Esophagus muscularis mucosa (tissue), 4 donors: Measurements from ENCODE around the gene NTSR2. TPM values are rescaled to one million over a fixed set of nuclear protein-coding genes. Genes with fewer than 3 reads are reported as not detected.

Source experiments
- DNase-seq: peaks from one replicate; pipeline ENCODE4 v3.0.0-alpha.2; 2017; ENCODE audit errors: extremely low spot score
- H3K27ac ChIP-seq, 4 donors: fragments of 200-600 bp; sonication (generic); replicated peaks in 1 of 4; 1 replicate in 3 of 4; 2 replicates in 1 of 4; pipeline ENCODE4 v1.5.1; 2016 to 2019; ENCODE audit warnings: mild to moderate bottlenecking in 1 of 4
- H3K27me3 ChIP-seq, 4 donors: fragments of 200-600 bp; sonication (generic); one replicate each; pipeline versions ENCODE4 v1.5.1 to v1.6.0; 2016 to 2019
- H3K36me3 ChIP-seq, 4 donors: fragments of 200-600 bp; sonication (generic); one replicate each; pipeline ENCODE4 v1.5.1; 2016 to 2019
- H3K4me1 ChIP-seq, 4 donors: fragments of 200-600 bp; sonication (generic); one replicate each; pipeline ENCODE4 v1.5.1; 2016 to 2019
- H3K4me3 ChIP-seq, 4 donors: fragments of 200-600 bp; sonication (generic); 1 replicate in 2 of 4; 2 replicates in 2 of 4; pipeline ENCODE4 v1.5.1; 2016 to 2019; ENCODE audit warnings: mild to moderate bottlenecking in 4 of 4, moderate library complexity in 1 of 4
- H3K9me3 ChIP-seq, 4 donors: fragments of 200-600 bp; sonication (generic); 1 replicate in 3 of 4; 2 replicates in 1 of 4; pipeline ENCODE4 v1.5.1; 2016 to 2019
- EP300 ChIP-seq: sonication (generic); formaldehyde crosslinking; IDR thresholded peaks from one replicate; pipeline ENCODE4 v1.6.1; 2017; ENCODE audit warnings: antibody characterized with exemption
- POLR2A ChIP-seq: fragments of 450-650 bp; IDR thresholded peaks from one replicate; pipeline ENCODE4 v1.6.1; 2017; ENCODE audit warnings: antibody characterized with exemption, moderate library complexity, mild to moderate bottlenecking, low read depth
- POLR2AphosphoS5 ChIP-seq, 2 donors: sonication (generic); formaldehyde crosslinking; IDR thresholded peaks; one replicate each; pipeline ENCODE4 v1.6.1; 2017; ENCODE audit warnings: antibody characterized with exemption in 2 of 2
- WGBS: methylation state at CpG from one replicate; pipeline ENCODE4 v1.1.5; 2018; 5-methylcytosine and 5-hydroxymethylcytosine counted together
- intact Hi-C: fragments of 100-400 bp; cut with DNase I; formaldehyde crosslinking; loops from one replicate; pipeline ENCODE4 v1.15.1; 2023
- total RNA-seq, 4 donors: library from RNA; depleted of rRNA; stranded (reverse); fragments of >200 nt; gene quantifications; one replicate each; pipeline versions ENCODE4 v1.1.0 to v1.2.1, GENCODE V29; 2016
- TF ChIP-seq, protein P1 (sequence below), 3 experiments: fragments of 200-600 bp in 2 of 3; fragments of 450-650 bp in 1 of 3; sonication (generic) in 2 of 3; IDR thresholded peaks; one replicate each; pipeline ENCODE4 v1.5.1; 2017 to 2019; ENCODE audit warnings: antibody characterized with exemption in 3 of 3, mild to moderate bottlenecking in 2 of 3, moderate library complexity in 1 of 3

Gene NTSR2
- total RNA-seq, 4 donors from 2014 or later = not detected

DNA sequence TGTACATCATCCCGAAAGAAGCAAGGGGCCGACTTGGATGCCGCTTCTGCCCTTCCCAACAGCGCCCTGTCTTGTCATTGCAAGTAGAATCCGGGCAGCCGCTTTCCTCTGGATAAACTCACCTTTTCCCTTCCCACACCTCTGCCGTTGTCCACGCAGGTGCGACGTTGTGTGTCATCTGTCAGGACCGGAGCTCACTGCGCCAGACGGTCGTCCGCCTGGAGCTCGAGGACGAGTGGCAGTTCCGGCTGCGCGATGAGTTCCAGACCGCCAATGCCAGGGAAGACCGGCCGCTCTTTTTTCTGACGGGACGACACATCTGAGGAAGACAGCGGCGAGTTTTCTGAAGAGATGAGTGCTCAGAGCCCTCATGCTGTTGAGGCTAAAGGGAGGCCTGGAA is 29.9 kb downstream of the NTSR2 start:
- WGBS = 98% methylated on average over 23 of the region's 27 CpGs
- DNase-seq = no peak
- intact Hi-C loops = no loop called here
- Histone ChIP-seq H3K36me3 (peaks cover 0 to 29% (median 3%) of the 10 kb centered on the region in 4 donors), H3K4me1 (no peaks in the 10 kb centered on the region), H3K9me3 (no peaks in the 10 kb centered on the region), H3K27me3 (no peaks in the 10 kb centered on the region), H3K4me3 (no peak overlapping the region), H3K27ac (no peak overlapping the region)
- TF ChIP-seq POLR2A (no peak), POLR2AphosphoS5 (IDR thresholded peaks at IDR 0.05) (no peak), EP300 (no peak)
- TF ChIP-seq, protein P1, sequence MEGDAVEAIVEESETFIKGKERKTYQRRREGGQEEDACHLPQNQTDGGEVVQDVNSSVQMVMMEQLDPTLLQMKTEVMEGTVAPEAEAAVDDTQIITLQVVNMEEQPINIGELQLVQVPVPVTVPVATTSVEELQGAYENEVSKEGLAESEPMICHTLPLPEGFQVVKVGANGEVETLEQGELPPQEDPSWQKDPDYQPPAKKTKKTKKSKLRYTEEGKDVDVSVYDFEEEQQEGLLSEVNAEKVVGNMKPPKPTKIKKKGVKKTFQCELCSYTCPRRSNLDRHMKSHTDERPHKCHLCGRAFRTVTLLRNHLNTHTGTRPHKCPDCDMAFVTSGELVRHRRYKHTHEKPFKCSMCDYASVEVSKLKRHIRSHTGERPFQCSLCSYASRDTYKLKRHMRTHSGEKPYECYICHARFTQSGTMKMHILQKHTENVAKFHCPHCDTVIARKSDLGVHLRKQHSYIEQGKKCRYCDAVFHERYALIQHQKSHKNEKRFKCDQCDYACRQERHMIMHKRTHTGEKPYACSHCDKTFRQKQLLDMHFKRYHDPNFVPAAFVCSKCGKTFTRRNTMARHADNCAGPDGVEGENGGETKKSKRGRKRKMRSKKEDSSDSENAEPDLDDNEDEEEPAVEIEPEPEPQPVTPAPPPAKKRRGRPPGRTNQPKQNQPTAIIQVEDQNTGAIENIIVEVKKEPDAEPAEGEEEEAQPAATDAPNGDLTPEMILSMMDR (IDR thresholded peaks at IDR 0.05) = no peak

GRCh38 chr2:11639503-11639902 is 30.5 kb downstream of the NTSR2 start:
- TF ChIP-seq POLR2A (no peak), POLR2AphosphoS5 (IDR thresholded peaks at IDR 0.05) (no peak), EP300 (no peak)
- TF ChIP-seq, protein P1 (IDR thresholded peaks at IDR 0.05) = no peak
- Histone ChIP-seq H3K9me3 (no peaks in the 10 kb centered on the region), H3K4me3 (no peak overlapping the region), H3K27me3 (no peaks in the 10 kb centered on the region), H3K27ac (no peak overlapping the region), H3K36me3 (peaks cover 0 to 35% (median 3%) of the 10 kb centered on the region in 4 donors), H3K4me1 (no peaks in the 10 kb centered on the region)
- intact Hi-C loops = no loop called here
- DNase-seq = no peak
- WGBS = 82% methylated on average over 5 of the region's 5 CpGs

GRCh38 chr2:11637546-11637945 is 32.4 kb downstream of the NTSR2 start:
- TF ChIP-seq POLR2A = no peak
- TF ChIP-seq POLR2AphosphoS5 (IDR thresholded peaks at IDR 0.05) = no peak
- TF ChIP-seq, protein P1 (IDR thresholded peaks at IDR 0.05) = no peak
- no peak for TF ChIP-seq EP300
- Histone ChIP-seq H3K4me3 (no peak overlapping the region), H3K36me3 (peaks cover 0 to 50% (median 5%) of the 10 kb centered on the region in 4 donors), H3K27me3 (no peaks in the 10 kb centered on the region), H3K9me3 (no peaks in the 10 kb centered on the region), H3K27ac (no peak overlapping the region), H3K4me1 (no peaks in the 10 kb centered on the region)
- 95% methylated on average over 15 of the region's 15 CpGs for WGBS
- intact Hi-C loops = no loop called here
- no peak for DNase-seq

DNA sequence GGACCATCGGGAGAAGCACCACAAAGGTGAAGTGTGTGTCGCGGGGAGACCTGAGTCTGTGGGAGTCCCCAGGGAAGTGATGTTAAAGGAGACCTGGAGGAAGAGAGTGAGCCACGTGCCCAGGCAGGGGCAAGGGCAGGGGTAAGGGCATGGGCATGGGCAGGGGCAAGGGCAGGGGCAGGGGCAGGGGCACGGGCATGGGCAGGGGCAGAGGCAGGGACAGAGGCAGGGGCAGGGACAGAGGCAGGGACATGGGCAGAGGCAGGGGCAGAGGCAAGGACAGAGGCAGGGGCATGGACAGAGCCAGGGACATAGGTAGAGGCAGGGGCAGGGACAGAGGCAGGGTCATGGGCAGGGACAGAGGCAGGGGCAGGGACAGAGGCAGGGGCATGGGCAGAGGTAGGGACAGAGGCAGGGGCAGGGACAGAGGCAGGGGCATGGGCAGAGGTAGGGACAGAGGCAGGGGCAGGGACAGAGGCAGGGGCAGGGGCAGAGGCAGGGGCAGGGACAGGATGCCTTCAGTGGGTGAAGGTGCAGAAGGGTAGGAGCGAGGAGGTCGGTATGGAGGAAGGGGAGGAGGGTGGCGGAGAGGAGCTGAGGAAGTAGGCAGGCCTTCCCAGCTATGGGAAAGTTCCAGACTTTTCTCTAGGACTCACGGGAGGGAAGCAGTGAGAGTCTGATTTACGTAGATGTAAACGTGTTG is 33.3 kb downstream of the NTSR2 start:
- Histone ChIP-seq H3K9me3 (no peaks in the 10 kb centered on the region), H3K4me1 (no peaks in the 10 kb centered on the region), H3K27ac (no peak overlapping the region), H3K27me3 (no peaks in the 10 kb centered on the region), H3K36me3 (peaks cover 0 to 57% (median 5%) of the 10 kb centered on the region in 4 donors), H3K4me3 (no peak overlapping the region)
- intact Hi-C loops = no loop called here
- DNase-seq = no peak
- TF ChIP-seq POLR2AphosphoS5 (IDR thresholded peaks at IDR 0.05) = no peak
- no peak for TF ChIP-seq POLR2A
- no peak for TF ChIP-seq EP300
- TF ChIP-seq, protein P1 (IDR thresholded peaks at IDR 0.05) = no peak
- WGBS = 74% methylated on average over 11 of the region's 11 CpGs
